HG02763 (cell line): ENCODE measurements around the gene KRTAP4-6.
"Not testable (repeated sequence)": the region's sequence is repeated elsewhere in the genome, so short reads cannot be mapped to it uniquely, and the experiment has no call there.

Experiments used
- ATAC-seq: cut with Tn5 transposase; IDR thresholded peaks from one replicate; pipeline ENCODE4 v1.9.1; 2021; ENCODE audit warnings: mild to moderate bottlenecking, moderate library complexity; ENCODE audit not compliant: unreplicated experiment

KRTAP4-6 gene

DNA sequence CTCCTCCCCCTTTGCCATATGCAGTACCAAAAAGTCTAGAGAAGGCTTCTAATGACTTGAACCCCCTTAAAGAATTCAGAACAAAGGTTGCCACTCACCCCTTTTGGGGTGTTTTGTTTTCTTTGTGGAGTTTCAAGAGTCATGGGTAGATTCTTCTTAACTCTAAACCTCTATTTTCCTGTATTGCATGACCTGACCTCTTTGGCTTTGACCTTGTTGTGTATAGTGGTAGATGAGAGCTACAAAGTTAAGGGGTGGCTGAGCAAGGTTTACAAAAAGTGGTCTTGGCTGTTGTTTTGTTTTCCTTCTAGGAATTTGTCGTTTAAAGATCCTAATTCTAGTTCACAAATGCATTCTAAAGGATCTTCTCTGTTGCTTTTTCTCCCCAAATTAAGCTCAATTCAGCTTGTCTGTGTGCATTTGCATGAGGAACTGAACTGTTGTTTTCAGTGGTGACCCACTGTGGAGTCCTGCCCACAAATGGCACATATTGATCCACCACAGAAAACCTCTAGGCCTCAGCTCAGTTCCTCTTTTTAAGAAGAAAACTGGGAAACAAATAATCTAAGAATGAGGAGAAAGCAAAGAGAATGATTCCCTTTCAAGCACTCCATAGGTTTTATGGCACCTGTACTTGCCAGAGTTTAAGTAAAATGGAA is 31.5 kb downstream of the KRTAP4-6 start:
- ATAC-seq, result not testable (repeated sequence)

- ATAC-seq, result no peak
Measured at GRCh38 chr17:41107941-41108450, 32.3 kb downstream of the KRTAP4-6 start.

GRCh38 chr17:41105347-41105746 is 35.0 kb downstream of the KRTAP4-6 start, which contains the start of gene KRTAP4-9:
KRTAP4-9 (plus strand) TSS chr17:41105389; CDS start chr17:41105389, 0 bp downstream.
- ATAC-seq, result not testable (repeated sequence)

GRCh38 chr17:41104386-41105038 is 35.8 kb downstream of the KRTAP4-6 start:
- not testable (repeated sequence) for ATAC-seq

- ATAC-seq, result no peak
Measured at GRCh38 chr17:41103896-41104295, 36.4 kb downstream of the KRTAP4-6 start.

DNA sequence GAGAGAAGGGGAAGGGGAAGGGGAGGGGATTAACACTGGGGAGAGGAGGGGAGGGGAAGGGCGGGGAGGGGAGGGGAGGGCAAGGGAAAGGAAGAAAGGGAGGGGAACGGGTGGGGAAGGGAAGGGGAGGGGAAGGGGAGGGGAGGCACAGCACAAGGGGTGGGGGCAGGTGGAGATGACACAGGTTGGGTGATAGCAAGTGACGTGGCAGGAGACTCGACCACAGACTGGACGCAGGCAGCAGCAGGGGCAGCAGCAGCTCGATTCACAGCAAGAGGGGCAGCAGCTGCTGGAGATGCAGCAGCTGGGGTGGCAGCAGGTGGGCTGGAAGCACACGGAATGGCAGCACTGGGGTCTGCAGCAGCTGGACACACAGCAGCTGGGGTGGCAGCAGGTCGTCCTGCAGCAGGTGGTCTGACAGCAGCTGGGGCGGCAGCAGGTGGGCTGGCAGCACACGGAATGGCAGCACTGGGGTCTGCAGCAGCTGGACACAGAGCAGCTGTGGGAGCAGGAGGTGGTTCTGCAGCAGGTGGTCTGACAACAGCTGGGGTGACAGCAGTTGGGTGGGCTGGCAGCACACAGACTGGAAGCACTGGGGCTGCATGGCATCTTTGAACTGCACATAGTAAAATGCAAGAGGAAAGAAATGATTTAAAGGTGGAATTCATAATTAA is 38.6 kb downstream of the KRTAP4-6 start, which contains the start of gene KRTAP4-16:
Gene KRTAP4-16 (minus strand): TSS at position 624 of the 674 bp plus-strand sequence. CDS start 0 bp downstream, at position 624.
- no peak for ATAC-seq

GRCh38 chr17:41099682-41100480 is 40.5 kb downstream of the KRTAP4-6 start:
- ATAC-seq, result not testable (repeated sequence)

GRCh38 chr17:41098481-41098880 is 41.9 kb downstream of the KRTAP4-6 start:
- no peak for ATAC-seq

- ATAC-seq, result no peak
Measured at GRCh38 chr17:41098042-41098441, 42.3 kb downstream of the KRTAP4-6 start, which contains the start of gene KRTAP4-8. KRTAP4-8 (minus strand) TSS chr17:41098142; CDS start chr17:41098084, 58 bp downstream.

DNA sequence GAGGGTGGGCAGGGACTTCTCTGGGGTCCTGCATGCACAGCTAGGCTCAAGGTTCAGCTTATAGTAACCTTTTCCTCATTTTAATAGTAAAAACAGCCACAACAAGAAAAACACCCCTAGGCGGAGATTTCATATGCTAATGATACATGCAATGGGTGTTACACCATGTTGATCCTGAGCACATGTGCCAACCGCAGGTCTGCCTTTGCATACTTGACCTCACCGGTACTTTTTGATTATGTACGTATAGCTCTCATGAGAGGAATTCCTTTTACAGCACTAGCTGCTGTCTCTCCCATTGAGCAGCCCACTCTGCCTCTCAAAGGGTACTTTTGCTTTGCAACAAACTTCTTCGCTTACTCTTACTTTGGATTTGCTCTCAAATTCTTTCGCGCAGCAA is 44.3 kb downstream of the KRTAP4-6 start:
- no peak for ATAC-seq
